VCaP (cell line): ENCODE results near the gene NSUN2.
"Not testable (repeated sequence)": the region's sequence is repeated elsewhere in the genome, so short reads cannot be mapped to it uniquely, and the experiment has no call there.

ENCODE experiments used
- H3K27ac ChIP-seq: fragments of 450-650 bp; 2 replicates; pipeline ENCODE4 v1.5.1; 2017
- CTCF ChIP-seq: fragments of 450-650 bp; conservative IDR thresholded peaks from 2 replicates; pipeline ENCODE4 v1.5.1; 2017; ENCODE audit warnings: mild to moderate bottlenecking, moderate library complexity

The NSUN2 gene

GRCh38 chr5:6659941-6660684 is 27.3 kb upstream of the NSUN2 start:
- no peak overlapping the region for H3K27ac ChIP-seq
- TF ChIP-seq CTCF: no peak

- H3K27ac ChIP-seq: no peak overlapping the region
- TF ChIP-seq CTCF: no peak
These were observed 23.8 kb upstream of the NSUN2 start for GRCh38 chr5:6656680-6657079.

GRCh38 chr5:6655432-6655831 is 22.6 kb upstream of the NSUN2 start:
- no peak overlapping the region for H3K27ac ChIP-seq
- no peak for TF ChIP-seq CTCF

- H3K27ac ChIP-seq: no peak overlapping the region
- no peak for TF ChIP-seq CTCF
These were observed 19.2 kb upstream of the NSUN2 start for GRCh38 chr5:6652025-6652424.

GRCh38 chr5:6649681-6650080 is 16.8 kb upstream of the NSUN2 start:
- H3K27ac ChIP-seq: no peak overlapping the region
- TF ChIP-seq CTCF: no peak

- no peak for TF ChIP-seq CTCF
- H3K27ac ChIP-seq: no peak overlapping the region
These were observed 16.3 kb upstream of the NSUN2 start for GRCh38 chr5:6649186-6649585.

GRCh38 chr5:6645571-6646362 is 12.9 kb upstream of the NSUN2 start:
- H3K27ac ChIP-seq: not testable (repeated sequence)

GRCh38 chr5:6644794-6645241 is 12.0 kb upstream of the NSUN2 start:
- H3K27ac ChIP-seq: no peak overlapping the region
- no peak for TF ChIP-seq CTCF
